H1 (cell line): ENCODE measurements around the gene TBX21. TPM values are rescaled to one million over a fixed set of nuclear protein-coding genes. Genes with fewer than 3 reads are reported as not detected.

Experiments
- CHD1 ChIP-seq: IDR thresholded peaks from 2 replicates; pipeline ENCODE4 v1.6.1; 2012; ENCODE audit warnings: low read depth, low read length, improper control_type of control experiment
- CTCF ChIP-seq, 3 experiments: IDR thresholded peaks; 1 replicate in 2 of 3; 2 replicates in 1 of 3; pipeline versions ENCODE4 v1.5.1 to v1.6.1; 2011; ENCODE audit warnings: low read length in 3 of 3, mild to moderate bottlenecking in 3 of 3, inconsistent platforms in 2 of 3, low read depth in 1 of 3, moderate library complexity in 1 of 3; ENCODE audit not compliant: insufficient read depth in 1 of 3; ENCODE audit errors: control extremely low read depth in 1 of 3
- SIRT6 ChIP-seq: IDR thresholded peaks from one replicate; pipeline ENCODE4 v1.7.1; 2012; ENCODE audit warnings: low read length, inconsistent platforms
- TCF12 ChIP-seq: IDR thresholded peaks from 2 replicates; pipeline ENCODE4 v1.6.1; 2011; ENCODE audit warnings: low read depth, mild to moderate bottlenecking, low read length
- polyA plus RNA-seq, 7 experiments: library from polyadenylated mRNA; depleted of rRNA in 3 of 7; stranded (reverse) in 5 of 7; unstranded in 2 of 7; fragments of >200 nt in 5 of 7; fragments of 200-250 nt in 2 of 7; gene quantifications; 1 replicate in 5 of 7; 2 replicates in 1 of 7; 4 replicates in 1 of 7; pipeline versions ENCODE4 v1.2.1 to v1.2.3, GENCODE V29; 2011 to 2013; ENCODE audit warnings: missing spikeins in 2 of 7, mixed read lengths in 2 of 7
- total RNA-seq: library from RNA; stranded (reverse); fragmentation: NEBNext Ultra II Directional; extraction: Animal tissue kit (Norgen Biotek cat#: 25700); gene quantifications from 2 replicates; pipeline ENCODE4 v1.2.1, GENCODE V29; 2021

The TBX21 gene
- total and polyA plus RNA-seq, 2 of the 8 experiments (the other 6 are each of a cell fraction or from before 2014, with no cell fraction given), result not detected

- no peak for TF ChIP-seq CHD1
- no peak for TF ChIP-seq SIRT6
- TF ChIP-seq CTCF (IDR thresholded peaks at IDR 0.05; ENCODE audit: control extremely low read depth in 1 of 3, insufficient read depth in 1 of 3, low read depth in 1 of 3, low read length in 3 of 3), result peak; percentile 82 to 85 (median 84)
- TF ChIP-seq TCF12, result peak; percentile 71; the same call in 1 of the 2 replicates
- TF ChIP-seq, all 59 proteins: peak for 7
These were observed 9.5 kb downstream of the TBX21 start (continued) for GRCh38 chr17:47742319-47743181.
